PC-9 (cell line): Measurements from ENCODE around the gene SMCO2. TPM values are rescaled to one million over a fixed set of nuclear protein-coding genes. Genes with fewer than 3 reads are reported as not detected.

Experiments
- BruUV-seq: library from RNA; stranded (reverse); fragments of 400-500 nt; replicated peaks from 2 replicates; lab custom pipeline; 2021; lab: Mats Ljungman, UMichigan
- CTCF ChIA-PET: fragments of 300-600 bp; sonication (Branson Sonifier 250); formaldehyde crosslinking; loops from one replicate; lab custom pipeline; 2022; ENCODE audit warnings: antibody characterized with exemption; lab: Charles Lee
- POLR2A ChIA-PET: fragments of 300-600 bp; sonication (Branson Sonifier 250); formaldehyde crosslinking; loops from one replicate; lab custom pipeline; 2022; ENCODE audit warnings: antibody characterized with exemption; ENCODE audit not compliant: unreplicated experiment; lab: Charles Lee
- DNase-seq, 2 experiments: peaks; one replicate each; pipeline versions ENCODE4 v3.0.0 to v3.0.0-alpha.2; 2015 to 2022; ENCODE audit warnings: mixed read lengths in 1 of 2
- H2AFZ ChIP-seq: fragments of 200-600 bp; sonication (generic); 2 replicates; pipeline ENCODE4 v1.8.1; 2017; ENCODE audit warnings: antibody characterized with exemption
- H3F3A ChIP-seq: fragments of 200-600 bp; sonication (generic); 2 replicates; pipeline ENCODE4 v1.8.1; 2017; ENCODE audit warnings: antibody characterized with exemption, mild to moderate bottlenecking, low read depth; ENCODE audit not compliant: insufficient read depth
- H3K27ac ChIP-seq: fragments of 200-600 bp; sonication (generic); 2 replicates; pipeline ENCODE4 v1.6.1; 2016; ENCODE audit warnings: mixed run types
- H3K27me3 ChIP-seq: fragments of 200-600 bp; sonication (generic); 2 replicates; pipeline ENCODE4 v1.6.1; 2016; ENCODE audit warnings: low read depth, mixed run types; ENCODE audit not compliant: insufficient read depth
- H3K36me3 ChIP-seq: fragments of 200-600 bp; sonication (generic); 2 replicates; pipeline ENCODE4 v1.6.1; 2016; ENCODE audit warnings: low read depth, mixed run types
- H3K4me1 ChIP-seq: fragments of 200-600 bp; sonication (generic); replicated peaks from 2 replicates; pipeline ENCODE4 v1.6.1; 2016; ENCODE audit warnings: mixed run types; ENCODE audit not compliant: insufficient read depth
- H3K4me2 ChIP-seq: fragments of 200-600 bp; sonication (generic); 2 replicates; pipeline ENCODE4 v1.6.1; 2017; ENCODE audit warnings: mixed run types
- H3K4me3 ChIP-seq: fragments of 200-600 bp; sonication (generic); 2 replicates; pipeline ENCODE4 v1.6.1; 2016; ENCODE audit warnings: mixed run types
- H3K79me2 ChIP-seq: fragments of 200-600 bp; sonication (generic); 2 replicates; pipeline ENCODE4 v1.6.1; 2017; ENCODE audit warnings: low read depth, mixed run types
- H3K9me2 ChIP-seq: fragments of 200-600 bp; sonication (generic); 2 replicates; pipeline ENCODE4 v1.8.1; 2017; ENCODE audit warnings: mild to moderate bottlenecking; ENCODE audit not compliant: insufficient read depth
- H3K9me3 ChIP-seq: fragments of 200-600 bp; sonication (generic); 2 replicates; pipeline ENCODE4 v1.8.1; 2016; ENCODE audit warnings: low read depth; ENCODE audit not compliant: insufficient read depth
- H4K20me1 ChIP-seq: fragments of 200-600 bp; sonication (generic); 2 replicates; pipeline ENCODE4 v1.8.1; 2017; ENCODE audit not compliant: insufficient read depth
- CTCF ChIP-seq: fragments of 200-600 bp; sonication (generic); conservative IDR thresholded peaks from 2 replicates; pipeline ENCODE4 v1.6.1; 2017; ENCODE audit warnings: mixed run types, antibody characterized with exemption, mild to moderate bottlenecking, moderate library complexity
- EZH2 ChIP-seq: fragments of 200-600 bp; sonication (generic); IDR thresholded peaks from 2 replicates; pipeline ENCODE4 v1.8.0; 2017; ENCODE audit warnings: antibody characterized with exemption, low read depth
- intact Hi-C: fragments of 100-400 bp; cut with micrococcal nuclease; formaldehyde crosslinking; loops from one replicate; pipeline ENCODE4 v1.10.0; 2022; ENCODE audit not compliant: unreplicated experiment
- total RNA-seq: library from RNA; stranded (reverse); gene quantifications from 2 replicates; pipeline ENCODE4 v1.2.3, GENCODE V29; 2021

Gene SMCO2
- total RNA-seq, 1 experiment from 2014 or later = 3.7 TPM

- H3K27ac ChIP-seq = no peak overlapping the region
- H4K20me1 ChIP-seq = no peaks in the 10 kb centered on the region
- H3K4me1 ChIP-seq = no peaks in the 10 kb centered on the region
- no peaks in the 10 kb centered on the region for H3K79me2 ChIP-seq
- no peak for DNase-seq
- no peak overlapping the region for H3K4me2 ChIP-seq
- BruUV-seq = no TSS peak
- TF ChIP-seq EZH2 (no peak), CTCF (no peak)
- no peaks in the 10 kb centered on the region for H3F3A ChIP-seq
- ChIA-PET CTCF (no interaction called here), POLR2A (no interaction called here)
- H3K9me2 ChIP-seq = no peaks in the 10 kb centered on the region
- no peak overlapping the region for H3K4me3 ChIP-seq
- H2AFZ ChIP-seq = no peak overlapping the region
- no peaks in the 10 kb centered on the region for H3K27me3 ChIP-seq
- no peaks in the 10 kb centered on the region for H3K36me3 ChIP-seq
- intact Hi-C loops = no loop called here
- H3K9me3 ChIP-seq = no peaks in the 10 kb centered on the region; the same call in 1 of the 2 replicates
Observed at GRCh38 chr12:27513155-27513824, 66.8 kb downstream of the SMCO2 start.

- H3K4me3 ChIP-seq = no peak overlapping the region
- no peak overlapping the region for H3K4me2 ChIP-seq
- no peaks in the 10 kb centered on the region for H4K20me1 ChIP-seq
- intact Hi-C loops = no loop called here
- H3K9me3 ChIP-seq = no peaks in the 10 kb centered on the region
- no peak overlapping the region for H3K27ac ChIP-seq
- H3F3A ChIP-seq = no peaks in the 10 kb centered on the region
- TF ChIP-seq CTCF (no peak), EZH2 (no peak)
- POLR2A ChIA-PET = interaction anchor here (0.7 kb wide), 1 partner anchor 8 kb away, joined by 6 read pairs; the partner anchor contains the start of gene PPFIBP1
- H3K4me1 ChIP-seq = no peaks in the 10 kb centered on the region
- DNase-seq = no peak
- no peaks in the 10 kb centered on the region for H3K36me3 ChIP-seq
- H3K9me2 ChIP-seq = no peaks in the 10 kb centered on the region
- H3K27me3 ChIP-seq = no peaks in the 10 kb centered on the region
- CTCF ChIA-PET = no interaction called here
- BruUV-seq = no TSS peak
- H3K79me2 ChIP-seq = no peaks in the 10 kb centered on the region
- H2AFZ ChIP-seq = 0 out of 2 replicates have a peak overlapping the region, but pooled peaks have one; percentile 8
Observed at GRCh38 chr12:27515671-27516070, 69.1 kb downstream of the SMCO2 start.

GRCh38 chr12:27516625-27517024 is 70.1 kb downstream of the SMCO2 start:
- Histone ChIP-seq H3K9me2 (no peaks in the 10 kb centered on the region), H3K4me1 (no peaks in the 10 kb centered on the region), H4K20me1 (no peaks in the 10 kb centered on the region), H3K4me3 (no peak overlapping the region), H2AFZ (no peak overlapping the region), H3K36me3 (no peaks in the 10 kb centered on the region), H3K27me3 (no peaks in the 10 kb centered on the region), H3K79me2 (no peaks in the 10 kb centered on the region), H3K27ac (no peak overlapping the region), H3K4me2 (no peak overlapping the region), H3F3A (no peaks in the 10 kb centered on the region), H3K9me3 (no peaks in the 10 kb centered on the region)
- POLR2A ChIA-PET = no interaction called here
- CTCF ChIA-PET = no interaction called here
- BruUV-seq = no TSS peak
- TF ChIP-seq EZH2 (no peak), CTCF (no peak)
- intact Hi-C loops = no loop called here
- no peak for DNase-seq
